Sigmoid colon (tissue), 7 donors: ENCODE measurements around the gene ZC3HAV1. TPM values are rescaled to one million over a fixed set of nuclear protein-coding genes. Genes with fewer than 3 reads are reported as not detected.

Source experiments
- DNase-seq: peaks from one replicate; pipeline ENCODE4 v3.0.0-alpha.2; 2019
- H3K27ac ChIP-seq, 4 donors: fragments of 200-600 bp; sonication (generic); one replicate each; pipeline ENCODE4 v1.5.1; 2016 to 2019; ENCODE audit warnings: mild to moderate bottlenecking in 1 of 4
- H3K27me3 ChIP-seq, 3 donors: fragments of 200-600 bp; sonication (generic); one replicate each; pipeline ENCODE4 v1.5.1; 2019; ENCODE audit warnings: mild to moderate bottlenecking in 1 of 3
- H3K36me3 ChIP-seq, 4 donors: fragments of 200-600 bp; sonication (generic); one replicate each; pipeline ENCODE4 v1.5.1; 2016 to 2019
- H3K4me1 ChIP-seq, 4 donors: fragments of 200-600 bp; sonication (generic); one replicate each; pipeline ENCODE4 v1.5.1; 2017 to 2019
- H3K4me3 ChIP-seq, 4 donors: fragments of 200-600 bp; sonication (generic); one replicate each; pipeline ENCODE4 v1.5.1; 2017 to 2019; ENCODE audit warnings: mild to moderate bottlenecking in 2 of 4, moderate library complexity in 1 of 4
- H3K9me3 ChIP-seq, 4 donors: fragments of 200-600 bp in 3 of 4; sonication (generic) in 3 of 4; one replicate each; pipeline versions ENCODE4 v1.5.1 to v1.6.1; 2013 to 2019
- EP300 ChIP-seq, 4 donors: sonication (generic); formaldehyde crosslinking; IDR thresholded peaks; one replicate each; pipeline ENCODE4 v1.6.1; 2017; ENCODE audit warnings: antibody characterized with exemption in 4 of 4
- POLR2A ChIP-seq, 2 donors: fragments of 450-650 bp; IDR thresholded peaks; one replicate each; pipeline ENCODE4 v1.6.1; 2016; ENCODE audit warnings: antibody characterized with exemption in 2 of 2, mild to moderate bottlenecking in 2 of 2, moderate library complexity in 2 of 2
- POLR2AphosphoS5 ChIP-seq, 4 donors: sonication (generic); formaldehyde crosslinking; IDR thresholded peaks; one replicate each; pipeline ENCODE4 v1.6.1; 2017; ENCODE audit warnings: antibody characterized with exemption in 4 of 4
- WGBS, 2 donors: extraction: QIAGEN DNeasy Blood & Tissue Kit; methylation state at CpG; one replicate each; pipeline ENCODE4 v1.1.7; 2013; 5-methylcytosine and 5-hydroxymethylcytosine counted together
- intact Hi-C: fragments of 100-400 bp; cut with DNase I; formaldehyde crosslinking; loops from one replicate; pipeline ENCODE4 v1.15.1; 2023
- polyA plus RNA-seq, 3 donors: library from polyadenylated mRNA; stranded (reverse); fragments of 200-250 nt; gene quantifications; one replicate each; pipeline ENCODE4 v1.2.3, GENCODE V29; 2013
- total RNA-seq, 4 donors: library from RNA; depleted of rRNA; stranded (reverse); fragments of >200 nt; gene quantifications; one replicate each; pipeline ENCODE4 v1.1.0, GENCODE V29; 2016
- TF ChIP-seq, protein P1 (sequence below), 4 experiments: fragments of 450-650 bp in 3 of 4; fragments of 200-600 bp in 1 of 4; IDR thresholded peaks; one replicate each; pipeline ENCODE4 v1.5.1; 2016 to 2019; ENCODE audit warnings: antibody characterized with exemption in 4 of 4, mild to moderate bottlenecking in 3 of 4, moderate library complexity in 2 of 4
- donor health status: healthy with polysubstance abuse.
- donor health status: Bipolar disorder and iron deficiency.
- donor health status: healthy.

ZC3HAV1 gene
- total and polyA plus RNA-seq, 7 donors = 4.2 to 29.1 (median 23.4) TPM

GRCh38 chr7:139114585-139114984, 5.1 kb upstream of the ZC3HAV1 start:
- H3K9me3 ChIP-seq = no peaks in the 10 kb centered on the region
- no peaks in the 10 kb centered on the region for H3K27me3 ChIP-seq
- intact Hi-C loops = no loop called here
- H3K36me3 ChIP-seq = no peaks in the 10 kb centered on the region
- H3K4me1 ChIP-seq = peaks cover 0 to 6% (median 5%) of the 10 kb centered on the region in 4 donors
- no peak overlapping the region for H3K4me3 ChIP-seq
- TF ChIP-seq, protein P1, sequence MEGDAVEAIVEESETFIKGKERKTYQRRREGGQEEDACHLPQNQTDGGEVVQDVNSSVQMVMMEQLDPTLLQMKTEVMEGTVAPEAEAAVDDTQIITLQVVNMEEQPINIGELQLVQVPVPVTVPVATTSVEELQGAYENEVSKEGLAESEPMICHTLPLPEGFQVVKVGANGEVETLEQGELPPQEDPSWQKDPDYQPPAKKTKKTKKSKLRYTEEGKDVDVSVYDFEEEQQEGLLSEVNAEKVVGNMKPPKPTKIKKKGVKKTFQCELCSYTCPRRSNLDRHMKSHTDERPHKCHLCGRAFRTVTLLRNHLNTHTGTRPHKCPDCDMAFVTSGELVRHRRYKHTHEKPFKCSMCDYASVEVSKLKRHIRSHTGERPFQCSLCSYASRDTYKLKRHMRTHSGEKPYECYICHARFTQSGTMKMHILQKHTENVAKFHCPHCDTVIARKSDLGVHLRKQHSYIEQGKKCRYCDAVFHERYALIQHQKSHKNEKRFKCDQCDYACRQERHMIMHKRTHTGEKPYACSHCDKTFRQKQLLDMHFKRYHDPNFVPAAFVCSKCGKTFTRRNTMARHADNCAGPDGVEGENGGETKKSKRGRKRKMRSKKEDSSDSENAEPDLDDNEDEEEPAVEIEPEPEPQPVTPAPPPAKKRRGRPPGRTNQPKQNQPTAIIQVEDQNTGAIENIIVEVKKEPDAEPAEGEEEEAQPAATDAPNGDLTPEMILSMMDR (IDR thresholded peaks at IDR 0.05) = no peak
- TF ChIP-seq POLR2AphosphoS5 (IDR thresholded peaks at IDR 0.05) = no peak
- TF ChIP-seq EP300 (IDR thresholded peaks at IDR 0.05) = no peak
- TF ChIP-seq POLR2A (IDR thresholded peaks at IDR 0.05) = no peak
- no peak for DNase-seq
- WGBS, 2 donors = 79 to 93% methylated on average over 5 of the region's 5 CpGs
- no peak overlapping the region for H3K27ac ChIP-seq

GRCh38 chr7:139114018-139114417, 4.5 kb upstream of the ZC3HAV1 start:
- H3K4me1 ChIP-seq = peaks cover 0 to 6% (median 5%) of the 10 kb centered on the region in 4 donors
- WGBS, 2 donors = 75 to 92% methylated on average over 3 of the region's 3 CpGs
- H3K9me3 ChIP-seq = no peaks in the 10 kb centered on the region
- intact Hi-C loops = no loop called here
- TF ChIP-seq POLR2AphosphoS5 (IDR thresholded peaks at IDR 0.05) = no peak
- TF ChIP-seq, protein P1 (IDR thresholded peaks at IDR 0.05) = no peak
- no peak for TF ChIP-seq POLR2A (IDR thresholded peaks at IDR 0.05)
- TF ChIP-seq EP300 (IDR thresholded peaks at IDR 0.05) = no peak
- no peaks in the 10 kb centered on the region for H3K27me3 ChIP-seq
- no peak overlapping the region for H3K27ac ChIP-seq
- no peaks in the 10 kb centered on the region for H3K36me3 ChIP-seq
- no peak overlapping the region for H3K4me3 ChIP-seq
- no peak for DNase-seq

- H3K36me3 ChIP-seq = no peaks in the 10 kb centered on the region
- intact Hi-C loops = no loop called here
- TF ChIP-seq, protein P1 (IDR thresholded peaks at IDR 0.05) = no peak
- TF ChIP-seq EP300 (IDR thresholded peaks at IDR 0.05) = no peak
- TF ChIP-seq POLR2AphosphoS5 (IDR thresholded peaks at IDR 0.05) = no peak
- no peak for TF ChIP-seq POLR2A (IDR thresholded peaks at IDR 0.05)
- WGBS, 2 donors = 91 to 93% methylated on average over 2 of the region's 2 CpGs
- H3K27me3 ChIP-seq = no peaks in the 10 kb centered on the region
- H3K27ac ChIP-seq = no peak overlapping the region
- H3K4me1 ChIP-seq = peaks cover 0 to 11% (median 9%) of the 10 kb centered on the region in 4 donors
- H3K4me3 ChIP-seq = no peak overlapping the region
- H3K9me3 ChIP-seq = no peaks in the 10 kb centered on the region
- no peak for DNase-seq
These were observed 3.3 kb upstream of the ZC3HAV1 start for GRCh38 chr7:139112741-139113250.

DNA sequence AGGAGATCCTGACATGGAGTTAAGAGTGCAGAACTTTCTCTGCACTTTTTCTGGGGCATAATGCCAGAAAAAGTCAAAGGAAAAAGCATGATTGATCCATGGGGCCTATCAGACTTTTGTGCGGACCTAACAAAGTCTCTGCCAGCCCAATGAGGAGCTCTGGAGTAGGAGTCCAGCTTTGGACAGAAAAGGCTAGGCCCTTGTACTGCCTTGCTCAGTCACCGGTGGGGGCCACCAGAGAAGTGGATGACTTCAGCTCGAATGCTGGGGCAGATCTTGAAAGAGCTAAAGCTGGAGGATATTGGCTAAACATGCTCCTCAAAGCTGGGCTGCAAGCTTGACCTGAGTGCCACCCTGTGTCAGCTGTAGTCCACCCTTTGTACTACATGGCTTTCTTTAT, 2.8 kb upstream of the ZC3HAV1 start:
- DNase-seq = no peak
- 96 to 97% methylated on average over 3 of the region's 3 CpGs for WGBS, 2 donors
- H3K27ac ChIP-seq = no peak overlapping the region
- H3K9me3 ChIP-seq = no peaks in the 10 kb centered on the region
- TF ChIP-seq POLR2AphosphoS5 (IDR thresholded peaks at IDR 0.05) = no peak
- TF ChIP-seq POLR2A (IDR thresholded peaks at IDR 0.05) = no peak
- TF ChIP-seq, protein P1 (IDR thresholded peaks at IDR 0.05) = no peak
- no peak for TF ChIP-seq EP300 (IDR thresholded peaks at IDR 0.05)
- no peak overlapping the region for H3K4me3 ChIP-seq
- H3K4me1 ChIP-seq = peaks cover 0 to 16% (median 14%) of the 10 kb centered on the region in 4 donors
- no peaks in the 10 kb centered on the region for H3K27me3 ChIP-seq
- no peaks in the 10 kb centered on the region for H3K36me3 ChIP-seq
- intact Hi-C loops = no loop called here

- intact Hi-C loops = no loop called here
- 94% methylated on average over 4 of the region's 4 CpGs for WGBS, 2 donors
- Histone ChIP-seq H3K27ac (no peak overlapping the region), H3K4me1 (peaks cover 0 to 18% (median 18%) of the 10 kb centered on the region in 4 donors), H3K4me3 (no peak overlapping the region), H3K36me3 (no peaks in the 10 kb centered on the region), H3K27me3 (no peaks in the 10 kb centered on the region), H3K9me3 (no peaks in the 10 kb centered on the region)
- no peak for DNase-seq
- no peak for TF ChIP-seq EP300 (IDR thresholded peaks at IDR 0.05)
- TF ChIP-seq POLR2AphosphoS5 (IDR thresholded peaks at IDR 0.05) = no peak
These were observed 2.3 kb upstream of the ZC3HAV1 start for GRCh38 chr7:139111811-139112301.
